Measurements from ENCODE around the gene MAD1L1. TPM values are rescaled to one million over a fixed set of nuclear protein-coding genes. Genes with fewer than 3 reads are reported as not detected.

The MAD1L1 gene
- total and polyA plus RNA-seq, 2 of the 4 experiments (the other 2 are of a cell fraction): 29.0 to 40.9 TPM

DNA sequence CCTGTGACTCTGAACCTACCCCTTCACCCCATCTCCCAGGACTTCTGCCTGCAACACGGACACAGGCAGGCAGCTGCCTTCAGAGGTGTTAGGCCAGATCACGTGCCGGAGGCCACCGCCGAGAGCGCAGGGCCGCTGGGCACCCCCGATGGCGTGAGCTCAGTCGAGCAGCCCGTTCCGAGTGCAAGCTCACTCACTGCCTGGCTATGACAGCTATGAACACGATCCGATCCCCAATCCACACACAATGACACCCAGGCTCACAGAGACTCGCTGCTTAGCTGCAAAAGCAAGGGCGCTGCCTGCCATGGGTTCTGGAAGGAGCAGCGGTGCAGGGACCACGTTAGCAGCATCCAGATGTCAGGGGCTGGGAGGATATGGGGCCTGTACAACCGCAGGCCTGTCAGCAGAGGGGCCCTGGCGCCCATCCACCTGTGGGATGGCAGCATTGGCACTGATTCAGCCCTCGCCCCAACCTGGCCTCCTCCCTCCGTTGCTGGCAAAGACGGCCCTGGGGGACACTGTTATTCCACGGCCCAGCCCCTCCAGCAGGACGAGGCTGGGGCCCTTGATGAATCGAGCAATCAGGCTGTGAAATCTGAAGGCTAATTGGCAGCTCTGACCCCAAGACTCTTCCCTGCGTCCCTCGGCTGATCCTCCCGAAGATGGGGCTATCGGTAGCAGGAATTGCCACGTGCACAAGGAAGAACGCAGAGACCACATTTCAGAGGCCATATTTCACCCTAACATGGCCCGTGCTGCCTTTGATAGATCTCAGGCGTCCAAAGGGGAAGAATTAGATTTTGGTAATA is 332.6 kb downstream of the MAD1L1 start (continued):
- TF ChIP-seq MAZ (IDR thresholded peaks at IDR 0.05; ENCODE audit: borderline replicate concordance, low read depth, low read length): no peak

DNA sequence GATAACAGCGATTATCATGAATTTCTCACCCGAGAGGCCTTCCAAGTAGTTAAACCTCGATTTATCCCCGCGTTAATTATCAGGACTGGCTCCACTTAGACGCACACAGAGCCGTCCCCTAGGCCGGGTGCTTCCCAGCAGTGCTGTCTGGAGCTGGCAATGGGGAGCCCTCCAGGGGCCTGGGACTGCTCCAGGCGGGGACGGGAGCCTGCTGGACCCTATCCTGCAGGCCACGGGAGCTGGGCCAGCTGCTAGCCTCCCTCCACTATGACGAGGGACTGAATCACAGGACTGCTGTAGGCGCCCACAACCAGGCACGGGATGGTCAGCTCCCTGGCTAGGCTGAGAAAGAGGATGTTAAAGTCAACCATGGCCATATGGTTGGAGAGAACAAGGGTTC is 333.5 kb downstream of the MAD1L1 start:
- Histone ChIP-seq H4K5ac (ENCODE audit: low read depth, low read length) (no peak overlapping the region), H3K9ac (ENCODE audit: low read depth, low read length) (no peak overlapping the region), H3K14ac (replicated peaks; ENCODE audit: low read depth, low read length) (no peak overlapping the region), H3K23ac (ENCODE audit: low read depth, low read length) (no peak overlapping the region), H2AK5ac (ENCODE audit: low read depth, low read length) (no peak overlapping the region), H3K27me3 (ENCODE audit: control insufficient read depth, insufficient read depth, low read length) (no peaks in the 10 kb centered on the region), H3K4me1 (ENCODE audit: control insufficient read depth, insufficient read depth, low read length) (peaks cover 10% of the 10 kb centered on the region), H3K4me2 (ENCODE audit: low read depth, low read length) (no peak overlapping the region), H3K4me3 (ENCODE audit: insufficient read depth, low read depth, low read length) (no peak overlapping the region), H3K9me1 (ENCODE audit: insufficient read depth, low read length) (peaks cover 9% of the 10 kb centered on the region), H3K9me3 (ENCODE audit: control insufficient read depth, insufficient read depth, low read length) (no peaks in the 10 kb centered on the region), H3K56ac (ENCODE audit: extremely low read depth, insufficient read depth, low read length) (no peak overlapping the region), H4K20me1 (ENCODE audit: insufficient read depth, low read length) (peaks cover 4% of the 10 kb centered on the region; the same call in 1 of the 2 replicates), H3K4ac (ENCODE audit: low read depth, low read length) (peak overlapping the region; percentile 1), H3K18ac (ENCODE audit: low read depth, low read length) (no peak overlapping the region), H2BK120ac (ENCODE audit: low read depth, low read length) (0 out of 2 replicates have a peak overlapping the region, but pooled peaks have one; percentile 2), H4K91ac (ENCODE audit: insufficient read depth, low read depth, low read length) (no peak overlapping the region), H2BK15ac (ENCODE audit: low read depth, low read length) (no peak overlapping the region), H4K8ac (ENCODE audit: low read depth in 2 of 2, low read length in 2 of 2) (peak overlapping the region in 1 of 2 experiments; percentile 35; a peak in 1 of 4 replicates), H2BK5ac (ENCODE audit: low read depth, low read length, poor library complexity, severe bottlenecking) (peak overlapping the region; percentile 21), H2AK9ac (replicated peaks; ENCODE audit: low read depth, low read length, poor library complexity) (peak overlapping the region; percentile 2), H2AFZ (replicated peaks; ENCODE audit: low read length, poor library complexity) (peak overlapping the region; percentile 44), H3K79me1 (ENCODE audit: low read depth in 1 of 2, low read length in 2 of 2) (no peaks in the 10 kb centered on the region; a peak in 1 of 4 replicates), H3K36me3 (ENCODE audit: control insufficient read depth, insufficient read depth, low read length) (peaks cover 7% of the 10 kb centered on the region; the same call in 1 of the 2 replicates), H2BK20ac (ENCODE audit: low read depth, low read length) (no peak overlapping the region), H3K27ac (ENCODE audit: insufficient read depth, low read length) (no peak overlapping the region; the same call in 1 of the 2 replicates)
- ChIA-PET POLR2A (ENCODE audit: unreplicated experiment) (no interaction called here), CTCF (no interaction called here)
- 62% methylated on average over 10 of the region's 14 CpGs; no CpG with 5 or more reads in 1 of the 2 experiments for WGBS, 2 experiments (ENCODE audit: extremely low coverage in 2 of 2, insufficient read length in 1 of 2)
- dilution Hi-C loops (cut with HindIII; ENCODE audit: low sequenced_read_pairs, unreplicated experiment) (no loop called here), in situ Hi-C loops (cut with MboI; ENCODE audit: low sequenced_read_pairs) (no loop called here), intact Hi-C loops (cut with micrococcal nuclease) (no loop called here)
- DNase-seq (peak; percentile 94), ATAC-seq (ENCODE audit: low read depth) (peak; percentile 98)
- no TSS peak for BruUV-seq (replicated peaks)
- TF ChIP-seq CHD1 (IDR thresholded peaks at IDR 0.05; ENCODE audit: low read depth, low read length) (no peak), SMC3 (IDR thresholded peaks at IDR 0.05; ENCODE audit: low read depth, low read length) (peak; percentile 15; the same call in 1 of the 2 replicates), NFE2L2 (IDR thresholded peaks at IDR 0.05; ENCODE audit: low read depth, low read length) (no peak), RCOR1 (IDR thresholded peaks at IDR 0.05; ENCODE audit: insufficient replicate concordance, low read length) (no peak), RFX5 (IDR thresholded peaks at IDR 0.05; ENCODE audit: low read depth, low read length) (no peak), CEBPB (IDR thresholded peaks at IDR 0.05; ENCODE audit: low read depth, low read length) (no peak), BHLHE40 (IDR thresholded peaks at IDR 0.05; ENCODE audit: low read depth, low read length) (peak; percentile 96), MAZ (IDR thresholded peaks at IDR 0.05; ENCODE audit: borderline replicate concordance, low read depth, low read length) (no peak), MXI1 (IDR thresholded peaks at IDR 0.05; ENCODE audit: borderline replicate concordance, low read depth, low read length) (no peak), FOS (IDR thresholded peaks at IDR 0.05; ENCODE audit: low read depth, low read length) (peak; percentile 82), POLR2A (IDR thresholded peaks at IDR 0.05; ENCODE audit: low read depth, low read length) (peak; percentile 55; the same call in 1 of the 2 replicates), RAD21 (IDR thresholded peaks at IDR 0.05; ENCODE audit: low read length) (peak; percentile 19; the same call in 1 of the 2 replicates), MAFK (IDR thresholded peaks at IDR 0.05; ENCODE audit: low read depth, low read length) (no peak)
- TF ChIP-seq, protein P1, sequence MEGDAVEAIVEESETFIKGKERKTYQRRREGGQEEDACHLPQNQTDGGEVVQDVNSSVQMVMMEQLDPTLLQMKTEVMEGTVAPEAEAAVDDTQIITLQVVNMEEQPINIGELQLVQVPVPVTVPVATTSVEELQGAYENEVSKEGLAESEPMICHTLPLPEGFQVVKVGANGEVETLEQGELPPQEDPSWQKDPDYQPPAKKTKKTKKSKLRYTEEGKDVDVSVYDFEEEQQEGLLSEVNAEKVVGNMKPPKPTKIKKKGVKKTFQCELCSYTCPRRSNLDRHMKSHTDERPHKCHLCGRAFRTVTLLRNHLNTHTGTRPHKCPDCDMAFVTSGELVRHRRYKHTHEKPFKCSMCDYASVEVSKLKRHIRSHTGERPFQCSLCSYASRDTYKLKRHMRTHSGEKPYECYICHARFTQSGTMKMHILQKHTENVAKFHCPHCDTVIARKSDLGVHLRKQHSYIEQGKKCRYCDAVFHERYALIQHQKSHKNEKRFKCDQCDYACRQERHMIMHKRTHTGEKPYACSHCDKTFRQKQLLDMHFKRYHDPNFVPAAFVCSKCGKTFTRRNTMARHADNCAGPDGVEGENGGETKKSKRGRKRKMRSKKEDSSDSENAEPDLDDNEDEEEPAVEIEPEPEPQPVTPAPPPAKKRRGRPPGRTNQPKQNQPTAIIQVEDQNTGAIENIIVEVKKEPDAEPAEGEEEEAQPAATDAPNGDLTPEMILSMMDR (conservative IDR thresholded peaks at IDR 0.05; ENCODE audit: low read depth, low read length): no peak
